Effector memory CD8-positive, alpha-beta T cell (primary cell): ENCODE data around the gene ITM2B.

Source experiments
- ATAC-seq: fragments of 150-1000 bp; cut with Tn5 transposase; replicated peaks from 2 replicates; pipeline ENCODE4 v1.10.0; 2021; ENCODE audit warnings: mild to moderate bottlenecking, moderate library complexity
- DNase-seq, 3 experiments: peaks; one replicate each; pipeline ENCODE4 v3.0.0; 2021
- H3K27ac Mint-ChIP-seq, 2 donors: one replicate each; pipeline ENCODE4 v1.8.0; 2022; ENCODE audit warnings: mild to moderate bottlenecking in 2 of 2, mixed read lengths in 2 of 2, moderate library complexity in 2 of 2
- H3K27me3 Mint-ChIP-seq, 2 donors: one replicate each; pipeline ENCODE4 v1.8.0; 2022; ENCODE audit warnings: mixed read lengths in 2 of 2
- H3K36me3 Mint-ChIP-seq: one replicate; pipeline ENCODE4 v1.8.0; 2022; ENCODE audit warnings: mild to moderate bottlenecking, moderate library complexity, mixed read lengths; ENCODE audit not compliant: insufficient read depth
- H3K4me1 Mint-ChIP-seq, 2 donors: one replicate each; pipeline ENCODE4 v1.8.0; 2022; ENCODE audit warnings: low read depth in 2 of 2, mixed read lengths in 2 of 2
- H3K4me3 Mint-ChIP-seq, 2 donors: one replicate each; pipeline ENCODE4 v1.8.0; 2022; ENCODE audit warnings: mild to moderate bottlenecking in 2 of 2, mixed read lengths in 2 of 2, moderate library complexity in 2 of 2
- H3K9me3 Mint-ChIP-seq, 2 donors: one replicate each; pipeline ENCODE4 v1.8.0; 2022; ENCODE audit warnings: mixed read lengths in 2 of 2

The ITM2B gene

DNA sequence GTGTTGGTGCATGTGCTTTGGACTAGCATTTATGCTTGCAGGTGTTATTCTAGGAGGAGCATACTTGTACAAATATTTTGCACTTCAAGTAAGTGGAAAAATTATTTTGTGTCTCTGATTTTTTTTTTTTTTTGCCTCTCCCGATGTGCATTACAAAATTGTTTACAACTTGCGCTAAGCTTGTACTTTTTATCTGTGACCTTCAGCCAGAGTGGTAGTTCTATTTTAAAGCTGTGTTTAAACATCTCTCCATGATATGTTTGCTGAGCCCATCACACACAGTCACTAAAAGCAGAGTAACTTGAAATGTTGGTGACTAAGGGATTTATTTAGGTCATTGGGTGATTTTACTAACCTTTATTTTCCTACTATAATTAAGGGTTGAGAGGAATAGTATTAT, 20.8 kb downstream of the ITM2B start:
- DNase-seq (no peak), ATAC-seq (no peak)
- Mint-ChIP-seq H3K27ac (peak overlapping the region in 1 of 2 donors; percentile 57), H3K4me1 (peaks cover 33 to 51% of the 10 kb centered on the region in 2 donors), H3K36me3 (peaks cover 74% of the 10 kb centered on the region), H3K9me3 (no peaks in the 10 kb centered on the region), H3K27me3 (no peaks in the 10 kb centered on the region), H3K4me3 (no peak overlapping the region)

DNA sequence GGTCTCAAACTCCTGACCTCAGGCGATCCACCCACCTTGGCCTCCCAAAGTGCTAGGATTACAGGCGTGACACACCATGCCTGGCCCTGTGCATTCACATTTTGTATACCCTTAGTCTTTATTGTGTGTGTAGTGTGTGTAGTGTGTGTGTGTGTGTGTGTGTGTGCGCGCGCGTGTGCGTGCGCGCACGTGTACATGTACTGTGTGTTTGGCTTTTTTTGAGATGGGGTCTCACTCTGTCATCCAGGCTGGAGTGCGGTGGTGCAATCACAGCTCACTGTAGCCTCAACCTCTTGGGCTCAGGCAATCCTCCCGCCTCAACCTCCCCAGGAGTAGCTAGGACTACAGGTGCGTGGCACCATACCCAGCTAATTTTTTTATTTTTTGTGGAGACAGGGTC, 22.1 kb downstream of the ITM2B start:
- no peaks in the 10 kb centered on the region for H3K9me3 Mint-ChIP-seq
- H3K4me1 Mint-ChIP-seq = peaks cover 30 to 46% of the 10 kb centered on the region in 2 donors
- no peak overlapping the region for H3K4me3 Mint-ChIP-seq
- no peaks in the 10 kb centered on the region for H3K27me3 Mint-ChIP-seq
- peak overlapping the region; percentile 28 to 80 for H3K27ac Mint-ChIP-seq
- ATAC-seq (no peak), DNase-seq (no peak)
- H3K36me3 Mint-ChIP-seq = peaks cover 86% of the 10 kb centered on the region

DNA sequence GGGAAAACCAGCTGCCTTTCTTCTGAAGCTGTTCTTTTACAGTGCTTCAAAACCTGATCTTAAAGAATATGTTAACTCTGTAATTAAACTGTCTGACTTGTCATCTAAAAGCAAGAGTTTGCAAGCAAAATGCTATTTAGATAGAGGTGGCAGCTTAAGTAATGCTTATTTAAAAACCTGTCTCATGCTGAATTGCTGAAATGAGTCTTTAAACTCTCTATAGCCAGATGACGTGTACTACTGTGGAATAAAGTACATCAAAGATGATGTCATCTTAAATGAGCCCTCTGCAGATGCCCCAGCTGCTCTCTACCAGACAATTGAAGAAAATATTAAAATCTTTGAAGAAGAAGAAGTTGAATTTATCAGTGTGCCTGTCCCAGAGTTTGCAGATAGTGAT, 22.9 kb downstream of the ITM2B start:
- ATAC-seq = no peak
- peaks cover 89% of the 10 kb centered on the region for H3K36me3 Mint-ChIP-seq
- peak overlapping the region in 1 of 2 donors; percentile 28 for H3K27ac Mint-ChIP-seq
- no peak for DNase-seq
- no peaks in the 10 kb centered on the region for H3K9me3 Mint-ChIP-seq
- no peak overlapping the region for H3K4me3 Mint-ChIP-seq
- H3K27me3 Mint-ChIP-seq = no peaks in the 10 kb centered on the region
- peaks cover 30 to 41% of the 10 kb centered on the region in 2 donors for H3K4me1 Mint-ChIP-seq

DNA sequence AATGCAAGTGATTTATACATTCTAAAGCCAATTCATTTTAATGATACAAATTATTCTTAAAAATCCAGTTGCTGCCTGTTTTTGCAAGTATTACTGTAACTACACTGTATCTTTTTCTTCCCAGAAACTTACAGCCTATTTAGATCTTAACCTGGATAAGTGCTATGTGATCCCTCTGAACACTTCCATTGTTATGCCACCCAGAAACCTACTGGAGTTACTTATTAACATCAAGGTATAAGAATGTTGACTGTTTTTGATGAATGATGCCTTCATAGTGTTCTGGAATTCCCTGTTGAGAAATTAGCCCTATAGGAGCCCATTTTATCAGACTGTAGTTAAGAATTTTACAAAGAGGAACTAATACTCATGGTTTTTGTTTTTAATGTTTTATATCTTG, 25.0 kb downstream of the ITM2B start:
- peak overlapping the region in 1 of 2 donors; percentile 78 for H3K27ac Mint-ChIP-seq
- no peak for DNase-seq
- ATAC-seq = no peak
- H3K36me3 Mint-ChIP-seq = peaks cover 93% of the 10 kb centered on the region
- H3K4me1 Mint-ChIP-seq = peaks cover 24 to 29% of the 10 kb centered on the region in 2 donors
- no peaks in the 10 kb centered on the region for H3K9me3 Mint-ChIP-seq
- no peak overlapping the region for H3K4me3 Mint-ChIP-seq
- H3K27me3 Mint-ChIP-seq = no peaks in the 10 kb centered on the region

DNA sequence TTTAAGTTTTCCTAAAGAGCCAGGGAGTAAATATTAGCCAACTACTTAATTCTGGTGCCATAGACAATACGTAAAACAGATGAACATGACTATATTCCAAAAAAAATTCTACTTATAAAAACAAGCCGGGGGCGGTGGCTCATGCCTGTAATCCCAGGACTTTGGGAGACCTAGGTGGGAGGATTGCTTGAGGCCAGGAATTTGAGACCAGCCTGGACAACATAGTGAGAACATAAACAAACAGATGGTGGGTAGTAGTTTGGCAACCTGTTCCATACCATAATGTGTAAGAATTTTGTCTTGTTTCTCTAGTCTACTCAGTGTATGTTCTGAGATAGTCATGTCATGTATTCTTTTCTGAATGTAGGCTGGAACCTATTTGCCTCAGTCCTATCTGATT, 25.4 kb downstream of the ITM2B start:
- no peak for ATAC-seq
- H3K36me3 Mint-ChIP-seq = peaks cover 94% of the 10 kb centered on the region
- no peaks in the 10 kb centered on the region for H3K27me3 Mint-ChIP-seq
- H3K4me3 Mint-ChIP-seq = no peak overlapping the region
- H3K27ac Mint-ChIP-seq = peak overlapping the region in 1 of 2 donors; percentile 78
- H3K4me1 Mint-ChIP-seq = peaks cover 24 to 29% of the 10 kb centered on the region in 2 donors
- no peak for DNase-seq
- H3K9me3 Mint-ChIP-seq = no peaks in the 10 kb centered on the region

DNA sequence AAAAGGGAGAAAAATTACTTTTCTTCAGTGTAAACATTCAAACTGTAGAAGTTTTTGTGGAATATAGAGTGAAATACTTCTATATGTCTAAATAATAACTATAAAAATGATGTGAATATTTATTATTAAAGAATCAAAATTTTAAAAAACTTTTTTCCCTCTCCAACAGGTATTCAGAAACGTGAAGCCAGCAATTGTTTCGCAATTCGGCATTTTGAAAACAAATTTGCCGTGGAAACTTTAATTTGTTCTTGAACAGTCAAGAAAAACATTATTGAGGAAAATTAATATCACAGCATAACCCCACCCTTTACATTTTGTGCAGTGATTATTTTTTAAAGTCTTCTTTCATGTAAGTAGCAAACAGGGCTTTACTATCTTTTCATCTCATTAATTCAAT, 28.0 kb downstream of the ITM2B start:
- peak overlapping the region in 1 of 2 donors; percentile 39 for H3K27ac Mint-ChIP-seq
- peaks cover 32 to 39% of the 10 kb centered on the region in 2 donors for H3K4me1 Mint-ChIP-seq
- H3K4me3 Mint-ChIP-seq = no peak overlapping the region
- H3K27me3 Mint-ChIP-seq = no peaks in the 10 kb centered on the region
- ATAC-seq (no peak), DNase-seq (no peak)
- H3K9me3 Mint-ChIP-seq = no peaks in the 10 kb centered on the region
- peaks cover 78% of the 10 kb centered on the region for H3K36me3 Mint-ChIP-seq

DNA sequence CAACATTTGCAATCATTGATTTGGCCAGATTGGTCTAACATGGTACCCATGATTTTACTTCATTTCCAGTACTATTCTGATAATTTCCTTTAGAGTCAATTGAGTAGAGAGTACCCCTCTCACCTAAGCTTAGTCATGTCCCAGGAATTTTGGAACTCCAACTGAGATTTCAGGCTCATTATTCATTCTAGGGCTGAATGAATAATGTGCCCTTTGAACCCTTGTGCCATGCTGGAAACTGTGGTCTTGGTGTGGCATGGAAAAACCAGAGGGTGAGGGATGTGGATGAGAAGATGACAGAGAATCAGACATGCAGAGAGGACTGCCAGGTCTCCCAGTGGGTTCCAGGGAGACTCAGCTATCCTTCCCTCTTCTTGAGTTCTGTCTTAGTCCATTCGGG, 30.2 kb downstream of the ITM2B start:
- Mint-ChIP-seq H3K36me3 (peaks cover 61% of the 10 kb centered on the region), H3K4me3 (no peak overlapping the region), H3K27me3 (no peaks in the 10 kb centered on the region), H3K9me3 (no peaks in the 10 kb centered on the region), H3K27ac (peak overlapping the region in 1 of 2 donors; percentile 2), H3K4me1 (peaks cover 32 to 39% of the 10 kb centered on the region in 2 donors)
- DNase-seq (no peak), ATAC-seq (no peak)

DNA sequence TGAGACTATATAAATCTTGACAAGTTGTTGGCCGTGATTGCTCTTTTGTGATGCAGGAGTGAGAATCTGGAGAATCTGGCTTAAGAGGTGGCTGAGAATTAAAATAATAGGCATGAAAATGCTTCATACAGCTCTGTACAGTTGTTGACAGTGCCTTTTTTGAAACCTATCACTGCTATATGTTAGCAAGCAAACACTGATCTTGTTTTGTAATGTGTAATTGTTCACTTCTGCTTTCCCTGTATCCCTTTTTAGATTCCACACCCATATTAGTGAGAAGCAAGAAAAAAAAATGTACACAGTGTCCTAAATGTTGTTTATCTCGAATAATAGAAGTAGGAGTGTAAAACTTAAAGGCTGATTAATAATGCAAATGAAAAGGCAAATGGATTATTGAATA, 31.1 kb downstream of the ITM2B start:
- Mint-ChIP-seq H3K9me3 (no peaks in the 10 kb centered on the region), H3K27ac (peak overlapping the region; percentile 68 to 85), H3K4me3 (no peak overlapping the region), H3K27me3 (no peaks in the 10 kb centered on the region), H3K36me3 (peaks cover 56% of the 10 kb centered on the region), H3K4me1 (peaks cover 33 to 39% of the 10 kb centered on the region in 2 donors)
- DNase-seq (no peak), ATAC-seq (no peak)

DNA sequence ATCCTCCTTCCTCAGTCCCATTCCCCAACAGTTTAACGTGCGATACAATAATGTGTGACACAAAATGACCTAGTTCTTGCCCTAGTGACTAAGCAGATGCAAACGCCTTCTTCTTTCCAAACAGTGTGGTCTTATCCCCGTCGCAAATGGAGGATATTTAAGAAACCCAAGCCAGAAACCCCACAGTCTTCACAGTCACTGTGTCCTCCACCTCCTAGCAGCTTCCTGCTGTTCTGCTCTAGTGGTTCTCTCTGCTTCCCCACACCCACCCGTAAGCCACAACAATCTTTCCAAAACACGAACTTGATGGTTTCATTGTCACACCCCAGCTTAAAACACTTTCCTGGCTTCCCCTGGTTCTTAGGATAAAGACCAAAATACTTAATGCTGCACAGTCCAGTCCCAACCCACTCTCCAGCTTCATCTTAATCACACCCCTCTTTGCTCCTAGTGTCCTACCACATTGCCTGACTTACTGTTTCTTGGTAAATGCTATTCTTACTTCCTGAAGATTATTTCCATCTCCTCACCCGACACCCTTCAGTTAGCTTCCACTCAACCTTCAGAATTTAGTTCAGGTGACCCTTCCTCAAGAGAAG, 32.3 kb downstream of the ITM2B start:
- no peak for DNase-seq
- Mint-ChIP-seq H3K27ac (peak overlapping the region; percentile 67 to 74), H3K27me3 (no peaks in the 10 kb centered on the region), H3K4me3 (peak overlapping the region; percentile 2 to 17), H3K9me3 (no peaks in the 10 kb centered on the region), H3K4me1 (peaks cover 33 to 39% of the 10 kb centered on the region in 2 donors), H3K36me3 (peaks cover 43% of the 10 kb centered on the region)
- ATAC-seq = peak; percentile 80

DNA sequence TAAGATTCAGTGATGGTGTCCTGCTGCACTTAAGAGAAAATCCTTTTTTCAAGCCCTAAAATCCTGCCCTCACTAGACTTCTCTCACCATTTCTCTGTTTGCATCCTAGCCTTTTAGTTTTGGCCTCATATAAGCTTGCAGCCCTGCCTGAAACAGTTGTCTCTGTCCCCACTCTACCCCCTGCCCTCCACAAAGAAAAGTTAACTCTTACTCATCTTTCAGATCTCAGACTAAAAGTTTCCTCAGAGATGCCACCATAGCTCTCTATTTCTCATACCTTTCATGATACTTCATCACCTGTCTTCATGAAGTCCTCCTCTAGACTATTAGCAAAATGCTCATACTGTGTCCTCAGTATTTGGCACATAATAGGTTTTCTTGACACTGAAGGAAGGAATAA, 33.1 kb downstream of the ITM2B start:
- Mint-ChIP-seq H3K4me1 (peaks cover 28 to 35% of the 10 kb centered on the region in 2 donors), H3K9me3 (no peaks in the 10 kb centered on the region), H3K4me3 (no peak overlapping the region), H3K27ac (peak overlapping the region; percentile 67 to 74), H3K27me3 (no peaks in the 10 kb centered on the region), H3K36me3 (peaks cover 35% of the 10 kb centered on the region)
- ATAC-seq = no peak
- no peak for DNase-seq

DNA sequence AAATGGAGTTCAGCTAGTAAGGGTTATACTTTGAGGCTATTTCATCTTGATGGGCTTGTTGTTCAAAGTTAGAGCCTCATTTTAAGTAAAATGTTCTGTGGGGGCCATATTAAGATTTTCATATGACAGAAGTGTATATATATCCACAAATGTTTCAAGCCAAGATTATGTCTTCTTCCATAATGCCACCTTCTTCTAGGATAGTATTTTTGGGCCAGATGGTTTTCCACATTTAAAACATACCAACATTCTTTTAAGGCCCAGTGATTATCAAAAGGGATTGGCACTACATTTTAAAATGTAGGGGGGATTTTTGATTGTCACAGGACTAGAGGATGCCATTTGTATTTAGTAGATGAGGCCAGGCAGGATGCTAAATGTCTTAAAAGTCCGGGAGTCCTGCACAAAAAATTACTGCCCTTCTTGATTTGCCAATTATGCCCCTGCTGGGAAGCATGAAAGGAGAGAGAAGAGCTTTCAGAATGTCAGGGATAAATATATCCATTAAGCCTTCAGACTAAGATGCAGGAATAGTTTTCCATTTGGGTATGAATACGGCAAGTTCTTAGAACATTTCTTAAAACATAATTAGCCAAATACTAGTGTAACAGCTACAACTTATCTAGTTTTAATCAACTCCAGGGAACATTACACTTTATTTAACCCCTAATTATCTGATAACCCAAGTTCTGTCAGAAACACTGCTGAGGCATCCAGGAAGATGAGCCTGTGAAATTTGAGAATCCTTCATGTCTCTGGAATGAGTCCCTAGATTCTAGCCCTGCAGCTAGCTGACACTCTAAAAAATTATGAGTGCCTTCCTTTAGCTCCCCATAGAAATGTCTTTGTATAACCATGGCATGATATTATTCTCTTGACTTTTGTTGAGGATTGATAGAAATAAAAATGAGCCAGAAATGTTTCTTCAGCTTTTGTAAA, 34.0 kb downstream of the ITM2B start:
- Mint-ChIP-seq H3K4me1 (peaks cover 28 to 35% of the 10 kb centered on the region in 2 donors), H3K4me3 (no peak overlapping the region), H3K27me3 (no peaks in the 10 kb centered on the region), H3K36me3 (peaks cover 29% of the 10 kb centered on the region), H3K9me3 (no peaks in the 10 kb centered on the region), H3K27ac (peak overlapping the region in 1 of 2 donors; percentile 67)
- DNase-seq (no peak), ATAC-seq (no peak)

DNA sequence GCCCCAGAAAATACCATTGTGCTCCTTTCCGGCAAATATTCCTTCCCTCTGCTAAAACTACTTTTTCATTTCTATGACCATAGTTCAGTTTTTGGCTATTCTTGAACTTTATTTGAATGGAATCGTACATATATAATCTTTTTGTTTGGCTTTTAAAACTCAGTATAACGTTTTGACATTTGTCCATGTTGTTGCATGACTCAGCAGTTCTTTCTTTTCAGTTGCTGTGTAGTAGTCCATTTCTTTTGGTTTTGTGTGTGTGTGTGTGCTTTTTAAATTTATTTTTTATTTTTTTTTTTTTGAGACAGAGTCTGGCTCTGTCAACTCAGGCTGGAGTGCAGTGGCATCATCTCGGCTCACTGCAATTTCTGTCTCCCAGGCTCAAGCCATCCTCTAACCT, 35.0 kb downstream of the ITM2B start:
- no peak overlapping the region for H3K4me3 Mint-ChIP-seq
- DNase-seq = no peak
- H3K9me3 Mint-ChIP-seq = no peaks in the 10 kb centered on the region
- H3K27me3 Mint-ChIP-seq = no peaks in the 10 kb centered on the region
- peaks cover 26 to 29% of the 10 kb centered on the region in 2 donors for H3K4me1 Mint-ChIP-seq
- no peak overlapping the region for H3K27ac Mint-ChIP-seq
- ATAC-seq = no peak
- peaks cover 20% of the 10 kb centered on the region for H3K36me3 Mint-ChIP-seq

DNA sequence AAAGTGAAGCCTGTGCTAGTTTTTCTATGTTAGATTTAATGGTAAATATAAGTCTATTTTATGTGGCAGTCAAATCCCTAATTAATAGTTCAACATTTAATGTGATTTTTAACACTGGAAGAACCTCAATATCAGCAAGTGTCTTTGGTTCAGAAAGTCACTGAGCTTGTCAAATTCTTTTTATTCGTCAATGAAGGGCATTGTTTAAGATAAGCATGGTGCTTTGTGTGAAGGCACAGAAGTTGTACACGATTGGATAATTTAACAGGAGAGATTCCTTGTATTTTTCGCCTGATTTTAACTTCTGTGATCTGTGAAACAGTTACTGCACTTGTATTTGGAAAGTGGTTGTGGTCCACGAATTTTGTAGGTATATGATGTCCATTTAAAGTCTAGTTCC, 40.3 kb downstream of the ITM2B start:
- Mint-ChIP-seq H3K27me3 (no peaks in the 10 kb centered on the region), H3K4me1 (peaks cover 4 to 7% of the 10 kb centered on the region in 2 donors), H3K27ac (no peak overlapping the region), H3K4me3 (no peak overlapping the region), H3K36me3 (peaks cover 2% of the 10 kb centered on the region), H3K9me3 (no peaks in the 10 kb centered on the region)
- ATAC-seq (no peak), DNase-seq (no peak)

DNA sequence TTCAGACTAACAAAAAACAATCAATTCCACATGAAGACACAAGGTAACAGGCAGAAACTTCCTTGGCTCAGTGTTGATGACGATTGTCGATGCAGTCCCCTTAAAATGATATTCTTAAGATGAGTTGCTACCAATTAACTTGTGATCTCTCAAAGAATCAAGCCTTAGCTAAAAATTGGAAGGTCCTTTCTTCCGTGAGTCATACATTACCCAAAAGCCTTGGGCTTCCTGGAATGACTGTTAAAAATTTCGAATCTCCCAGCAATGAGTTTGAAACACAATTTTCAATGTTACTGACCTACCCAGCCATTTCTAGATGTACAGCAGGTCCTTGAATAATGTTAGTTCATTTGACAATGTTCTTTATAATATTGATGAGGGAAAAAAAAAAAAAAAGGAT, 42.5 kb downstream of the ITM2B start:
- no peak for ATAC-seq
- DNase-seq = no peak
- no peak overlapping the region for H3K27ac Mint-ChIP-seq
- no peaks in the 10 kb centered on the region for H3K9me3 Mint-ChIP-seq
- H3K27me3 Mint-ChIP-seq = no peaks in the 10 kb centered on the region
- H3K36me3 Mint-ChIP-seq = no peaks in the 10 kb centered on the region
- no peak overlapping the region for H3K4me3 Mint-ChIP-seq
- no peaks in the 10 kb centered on the region for H3K4me1 Mint-ChIP-seq
